Measurements from ENCODE around the gene MIB2.

MIB2 gene

GRCh38 chr1:1599935-1600860, 15.1 kb upstream of the MIB2 start, which contains the start of gene FNDC10:
Gene FNDC10 (minus strand): TSS chr1:1600135. CDS start chr1:1600015, 120 bp downstream.
- peak within 1 kb of the TSS in 1 of 2 donors; percentile 46 for H3K4me3 ChIP-seq (ENCODE audit: low read depth in 1 of 2, low read length in 2 of 2)
- peaks cover 21% of the 10 kb centered on the region for H3K27me3 ChIP-seq (ENCODE audit: low read depth, low read length)
- H3K4me1 ChIP-seq (ENCODE audit: control insufficient read depth in 1 of 2, insufficient read depth in 2 of 2, low read length in 2 of 2): peaks cover 0 to 20% of the 10 kb centered on the region in 2 donors
- H3K27ac ChIP-seq (ENCODE audit: low read length): no peak within 1 kb of the TSS
- H3K36me3 ChIP-seq (ENCODE audit: control insufficient read depth in 1 of 2, insufficient read depth in 2 of 2, low read length in 2 of 2): no peaks in the 10 kb centered on the region
- H3K9me3 ChIP-seq (ENCODE audit: control insufficient read depth in 1 of 2, low read length in 2 of 2): no peaks in the 10 kb centered on the region

- no peaks in the 10 kb centered on the region for H3K9me3 ChIP-seq (ENCODE audit: control insufficient read depth in 1 of 2, low read length in 2 of 2)
Observed at GRCh38 chr1:1600861-1601563, 14.3 kb upstream of the MIB2 start.

GRCh38 chr1:1601564-1602303, 13.6 kb upstream of the MIB2 start:
- Histone ChIP-seq H3K36me3 (ENCODE audit: control insufficient read depth in 1 of 2, insufficient read depth in 2 of 2, low read length in 2 of 2) (no peaks in the 10 kb centered on the region), H3K4me3 (ENCODE audit: low read depth in 1 of 2, low read length in 2 of 2) (no peak overlapping the region), H3K4me1 (ENCODE audit: control insufficient read depth in 1 of 2, insufficient read depth in 2 of 2, low read length in 2 of 2) (peaks cover 0 to 20% of the 10 kb centered on the region in 2 donors), H3K9me3 (ENCODE audit: control insufficient read depth in 1 of 2, low read length in 2 of 2) (no peaks in the 10 kb centered on the region), H3K27me3 (ENCODE audit: low read depth, low read length) (peaks cover 15% of the 10 kb centered on the region), H3K27ac (ENCODE audit: low read length) (no peak overlapping the region)

More at GRCh38 chr1:1600861-1601563, 14.3 kb upstream of the MIB2 start:
- peaks cover 0 to 20% of the 10 kb centered on the region in 2 donors for H3K4me1 ChIP-seq (ENCODE audit: control insufficient read depth in 1 of 2, insufficient read depth in 2 of 2, low read length in 2 of 2)
- peak overlapping the region in 1 of 2 donors; percentile 46 for H3K4me3 ChIP-seq (ENCODE audit: low read depth in 1 of 2, low read length in 2 of 2)
- no peaks in the 10 kb centered on the region for H3K36me3 ChIP-seq (ENCODE audit: control insufficient read depth in 1 of 2, insufficient read depth in 2 of 2, low read length in 2 of 2)
- H3K27me3 ChIP-seq (ENCODE audit: low read depth, low read length): peaks cover 21% of the 10 kb centered on the region
- no peak overlapping the region for H3K27ac ChIP-seq (ENCODE audit: low read length)

- Histone ChIP-seq H3K36me3 (ENCODE audit: control insufficient read depth in 1 of 2, insufficient read depth in 2 of 2, low read length in 2 of 2) (no peaks in the 10 kb centered on the region), H3K9me3 (ENCODE audit: control insufficient read depth in 1 of 2, low read length in 2 of 2) (no peaks in the 10 kb centered on the region), H3K27ac (ENCODE audit: low read length) (no peak overlapping the region), H3K4me3 (ENCODE audit: low read depth in 1 of 2, low read length in 2 of 2) (no peak overlapping the region), H3K27me3 (ENCODE audit: low read depth, low read length) (peaks cover 15% of the 10 kb centered on the region), H3K4me1 (ENCODE audit: control insufficient read depth in 1 of 2, insufficient read depth in 2 of 2, low read length in 2 of 2) (peaks cover 0 to 20% of the 10 kb centered on the region in 2 donors)
Observed at GRCh38 chr1:1602304-1602967, 12.9 kb upstream of the MIB2 start.

- Histone ChIP-seq H3K27ac (ENCODE audit: low read length) (no peak overlapping the region), H3K4me1 (ENCODE audit: control insufficient read depth in 1 of 2, insufficient read depth in 2 of 2, low read length in 2 of 2) (peaks cover 0 to 14% of the 10 kb centered on the region in 2 donors), H3K27me3 (ENCODE audit: low read depth, low read length) (peaks cover 11% of the 10 kb centered on the region), H3K36me3 (ENCODE audit: control insufficient read depth in 1 of 2, insufficient read depth in 2 of 2, low read length in 2 of 2) (no peaks in the 10 kb centered on the region), H3K4me3 (ENCODE audit: low read depth in 1 of 2, low read length in 2 of 2) (no peak overlapping the region), H3K9me3 (ENCODE audit: control insufficient read depth in 1 of 2, low read length in 2 of 2) (no peaks in the 10 kb centered on the region)
Observed at GRCh38 chr1:1602968-1603506, 12.3 kb upstream of the MIB2 start.

GRCh38 chr1:1603671-1604373, 11.5 kb upstream of the MIB2 start:
- H3K4me1 ChIP-seq (ENCODE audit: control insufficient read depth in 1 of 2, insufficient read depth in 2 of 2, low read length in 2 of 2): peaks cover 0 to 14% of the 10 kb centered on the region in 2 donors
- no peak overlapping the region for H3K4me3 ChIP-seq (ENCODE audit: low read depth in 1 of 2, low read length in 2 of 2)
- H3K27ac ChIP-seq (ENCODE audit: low read length): no peak overlapping the region
- H3K9me3 ChIP-seq (ENCODE audit: control insufficient read depth in 1 of 2, low read length in 2 of 2): no peaks in the 10 kb centered on the region
- H3K27me3 ChIP-seq (ENCODE audit: low read depth, low read length): peaks cover 7% of the 10 kb centered on the region
- H3K36me3 ChIP-seq (ENCODE audit: control insufficient read depth in 1 of 2, insufficient read depth in 2 of 2, low read length in 2 of 2): no peaks in the 10 kb centered on the region

- no peaks in the 10 kb centered on the region for H3K9me3 ChIP-seq (ENCODE audit: control insufficient read depth in 1 of 2, low read length in 2 of 2)
- H3K27ac ChIP-seq (ENCODE audit: low read length): no peak overlapping the region
- H3K4me1 ChIP-seq (ENCODE audit: control insufficient read depth in 1 of 2, insufficient read depth in 2 of 2, low read length in 2 of 2): peaks cover 0 to 7% of the 10 kb centered on the region in 2 donors
- H3K4me3 ChIP-seq (ENCODE audit: low read depth in 1 of 2, low read length in 2 of 2): no peak overlapping the region
- H3K36me3 ChIP-seq (ENCODE audit: control insufficient read depth in 1 of 2, insufficient read depth in 2 of 2, low read length in 2 of 2): no peaks in the 10 kb centered on the region
- H3K27me3 ChIP-seq (ENCODE audit: low read depth, low read length): peaks cover 4% of the 10 kb centered on the region
Observed at GRCh38 chr1:1604374-1605033, 10.8 kb upstream of the MIB2 start.

- H3K4me3 ChIP-seq (ENCODE audit: low read depth in 1 of 2, low read length in 2 of 2): no peak overlapping the region
- peaks cover 4% of the 10 kb centered on the region for H3K27me3 ChIP-seq (ENCODE audit: low read depth, low read length)
- peaks cover 0 to 10% of the 10 kb centered on the region in 2 donors for H3K4me1 ChIP-seq (ENCODE audit: control insufficient read depth in 1 of 2, insufficient read depth in 2 of 2, low read length in 2 of 2)
- no peaks in the 10 kb centered on the region for H3K36me3 ChIP-seq (ENCODE audit: control insufficient read depth in 1 of 2, insufficient read depth in 2 of 2, low read length in 2 of 2)
- H3K27ac ChIP-seq (ENCODE audit: low read length): no peak overlapping the region
- no peaks in the 10 kb centered on the region for H3K9me3 ChIP-seq (ENCODE audit: control insufficient read depth in 1 of 2, low read length in 2 of 2)
Observed at GRCh38 chr1:1605034-1605591, 10.2 kb upstream of the MIB2 start.

GRCh38 chr1:1605724-1606123, 9.6 kb upstream of the MIB2 start:
- no peak overlapping the region for H3K27ac ChIP-seq (ENCODE audit: low read length)
- no peaks in the 10 kb centered on the region for H3K36me3 ChIP-seq (ENCODE audit: control insufficient read depth in 1 of 2, insufficient read depth in 2 of 2, low read length in 2 of 2)
- H3K27me3 ChIP-seq (ENCODE audit: low read depth, low read length): peaks cover 2% of the 10 kb centered on the region
- H3K9me3 ChIP-seq (ENCODE audit: control insufficient read depth in 1 of 2, low read length in 2 of 2): no peaks in the 10 kb centered on the region
- H3K4me1 ChIP-seq (ENCODE audit: control insufficient read depth in 1 of 2, insufficient read depth in 2 of 2, low read length in 2 of 2): peaks cover 0 to 10% of the 10 kb centered on the region in 2 donors
- no peak overlapping the region for H3K4me3 ChIP-seq (ENCODE audit: low read depth in 1 of 2, low read length in 2 of 2)

Data from muscle layer of duodenum (tissue), 2 donors.